ENCODE measurements around the gene CIAO3.

The CIAO3 gene

DNA sequence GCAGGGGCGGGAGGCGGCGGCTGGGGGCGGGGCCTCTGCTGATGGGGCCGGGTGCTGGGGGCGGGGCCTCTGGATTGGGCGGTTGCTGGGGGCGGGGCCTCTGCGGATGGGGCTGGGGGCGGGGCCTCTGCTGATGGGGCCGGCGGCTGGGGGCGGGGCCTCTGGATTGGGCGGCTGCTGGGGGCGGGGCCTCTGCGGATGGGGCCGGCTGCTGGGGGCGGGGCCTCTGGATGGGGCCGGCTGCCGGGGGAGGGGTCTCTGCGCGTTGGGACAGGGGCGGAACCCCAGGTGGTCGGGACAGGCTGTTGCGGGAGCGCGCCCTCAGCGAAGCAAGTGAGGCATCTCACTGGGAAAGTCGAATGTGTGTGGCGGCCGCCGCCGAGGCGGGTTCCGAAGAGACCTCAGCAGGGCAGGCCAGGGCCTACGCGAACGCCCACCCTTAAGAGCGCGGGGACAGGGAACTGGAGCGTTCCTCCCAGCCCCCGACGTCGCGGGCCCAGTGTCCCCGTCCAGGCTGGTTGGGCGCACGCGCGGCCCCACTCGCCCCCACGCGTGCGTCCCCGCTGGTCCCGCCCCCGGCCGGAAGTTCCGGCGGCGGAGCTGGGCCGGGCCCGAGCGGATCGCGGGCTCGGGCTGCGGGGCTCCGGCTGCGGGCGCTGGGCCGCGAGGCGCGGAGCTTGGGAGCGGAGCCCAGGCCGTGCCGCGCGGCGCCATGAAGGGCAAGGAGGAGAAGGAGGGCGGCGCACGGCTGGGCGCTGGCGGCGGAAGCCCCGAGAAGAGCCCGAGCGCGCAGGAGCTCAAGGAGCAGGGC lies 60.8 kb downstream of the CIAO3 start, which contains the start of gene STUB1 (continued):
- TF ChIP-seq, protein P1, sequence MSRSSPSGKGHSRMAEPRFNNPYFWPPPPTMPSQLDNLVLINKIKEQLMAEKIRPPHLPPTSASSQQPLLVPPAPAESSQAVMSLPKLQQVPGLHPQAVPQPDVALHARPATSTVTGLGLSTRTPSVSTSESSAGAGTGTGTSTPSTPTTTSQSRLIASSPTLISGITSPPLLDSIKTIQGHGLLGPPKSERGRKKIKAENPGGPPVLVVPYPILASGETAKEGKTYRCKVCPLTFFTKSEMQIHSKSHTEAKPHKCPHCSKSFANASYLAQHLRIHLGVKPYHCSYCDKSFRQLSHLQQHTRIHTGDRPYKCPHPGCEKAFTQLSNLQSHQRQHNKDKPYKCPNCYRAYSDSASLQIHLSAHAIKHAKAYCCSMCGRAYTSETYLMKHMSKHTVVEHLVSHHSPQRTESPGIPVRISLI (tag by site-specific recombination; IDR thresholded peaks at IDR 0.05), result no peak
- TF ChIP-seq ZNF501 (tag by site-specific recombination; IDR thresholded peaks at IDR 0.05), result 0 out of 2 replicates have a peak, but pooled peaks have one; percentile 11
- peak; percentile 98 for TF ChIP-seq ZBTB7A (tag by site-specific recombination; IDR thresholded peaks at IDR 0.05; ENCODE audit: low read depth)
- peak; percentile 67 for TF ChIP-seq ZNF843 (tag by site-specific recombination; IDR thresholded peaks at IDR 0.05)
- 0 out of 2 replicates have a peak, but pooled peaks have one; percentile 36 for TF ChIP-seq ZBTB48 (tag by site-specific recombination; IDR thresholded peaks at IDR 0.05)
- TF ChIP-seq ZIC2 (tag by site-specific recombination; IDR thresholded peaks at IDR 0.05), result peak; percentile 12; the same call in 1 of the 2 replicates
- peak; percentile 89 for TF ChIP-seq ZNF837 (tag by site-specific recombination; IDR thresholded peaks at IDR 0.05)
- peak; percentile 56; the same call in 1 of the 2 replicates for TF ChIP-seq ZNF660 (tag by site-specific recombination; IDR thresholded peaks at IDR 0.05)
- no peak for TF ChIP-seq ZNF24 (tag by site-specific recombination; IDR thresholded peaks at IDR 0.05)
- peak; percentile 38; the same call in 1 of the 2 replicates for TF ChIP-seq KLF10 (tag by site-specific recombination; IDR thresholded peaks at IDR 0.05)
- TF ChIP-seq ZNF366 (tag by site-specific recombination; conservative IDR thresholded peaks at IDR 0.05), result no peak
- TF ChIP-seq KLF9 (tag by site-specific recombination; IDR thresholded peaks at IDR 0.05; ENCODE audit: low read depth), result peak; percentile 72
- TF ChIP-seq, protein P2, sequence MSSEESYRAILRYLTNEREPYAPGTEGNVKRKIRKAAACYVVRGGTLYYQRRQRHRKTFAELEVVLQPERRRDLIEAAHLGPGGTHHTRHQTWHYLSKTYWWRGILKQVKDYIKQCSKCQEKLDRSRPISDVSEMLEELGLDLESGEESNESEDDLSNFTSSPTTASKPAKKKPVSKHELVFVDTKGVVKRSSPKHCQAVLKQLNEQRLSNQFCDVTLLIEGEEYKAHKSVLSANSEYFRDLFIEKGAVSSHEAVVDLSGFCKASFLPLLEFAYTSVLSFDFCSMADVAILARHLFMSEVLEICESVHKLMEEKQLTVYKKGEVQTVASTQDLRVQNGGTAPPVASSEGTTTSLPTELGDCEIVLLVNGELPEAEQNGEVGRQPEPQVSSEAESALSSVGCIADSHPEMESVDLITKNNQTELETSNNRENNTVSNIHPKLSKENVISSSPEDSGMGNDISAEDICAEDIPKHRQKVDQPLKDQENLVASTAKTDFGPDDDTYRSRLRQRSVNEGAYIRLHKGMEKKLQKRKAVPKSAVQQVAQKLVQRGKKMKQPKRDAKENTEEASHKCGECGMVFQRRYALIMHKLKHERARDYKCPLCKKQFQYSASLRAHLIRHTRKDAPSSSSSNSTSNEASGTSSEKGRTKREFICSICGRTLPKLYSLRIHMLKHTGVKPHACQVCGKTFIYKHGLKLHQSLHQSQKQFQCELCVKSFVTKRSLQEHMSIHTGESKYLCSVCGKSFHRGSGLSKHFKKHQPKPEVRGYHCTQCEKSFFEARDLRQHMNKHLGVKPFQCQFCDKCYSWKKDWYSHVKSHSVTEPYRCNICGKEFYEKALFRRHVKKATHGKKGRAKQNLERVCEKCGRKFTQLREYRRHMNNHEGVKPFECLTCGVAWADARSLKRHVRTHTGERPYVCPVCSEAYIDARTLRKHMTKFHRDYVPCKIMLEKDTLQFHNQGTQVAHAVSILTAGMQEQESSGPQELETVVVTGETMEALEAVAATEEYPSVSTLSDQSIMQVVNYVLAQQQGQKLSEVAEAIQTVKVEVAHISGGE (tag by site-specific recombination; conservative IDR thresholded peaks at IDR 0.05; ENCODE audit: low read depth), result peak; percentile 69
- TF ChIP-seq ZNF777 (tag by site-specific recombination; IDR thresholded peaks at IDR 0.05; ENCODE audit: borderline replicate concordance), result peak; percentile 81; the same call in 1 of the 2 replicates
- peak; percentile 55; the same call in 1 of the 2 replicates for TF ChIP-seq ZNF76 (tag by site-specific recombination; IDR thresholded peaks at IDR 0.05; ENCODE audit: borderline replicate concordance, low read depth)
- peak; percentile 93 for TF ChIP-seq ZNF561 (tag by site-specific recombination; IDR thresholded peaks at IDR 0.05; ENCODE audit: borderline replicate concordance)
- no peak for TF ChIP-seq ZBTB17 (tag by site-specific recombination; IDR thresholded peaks at IDR 0.05)
- TF ChIP-seq, protein P3, sequence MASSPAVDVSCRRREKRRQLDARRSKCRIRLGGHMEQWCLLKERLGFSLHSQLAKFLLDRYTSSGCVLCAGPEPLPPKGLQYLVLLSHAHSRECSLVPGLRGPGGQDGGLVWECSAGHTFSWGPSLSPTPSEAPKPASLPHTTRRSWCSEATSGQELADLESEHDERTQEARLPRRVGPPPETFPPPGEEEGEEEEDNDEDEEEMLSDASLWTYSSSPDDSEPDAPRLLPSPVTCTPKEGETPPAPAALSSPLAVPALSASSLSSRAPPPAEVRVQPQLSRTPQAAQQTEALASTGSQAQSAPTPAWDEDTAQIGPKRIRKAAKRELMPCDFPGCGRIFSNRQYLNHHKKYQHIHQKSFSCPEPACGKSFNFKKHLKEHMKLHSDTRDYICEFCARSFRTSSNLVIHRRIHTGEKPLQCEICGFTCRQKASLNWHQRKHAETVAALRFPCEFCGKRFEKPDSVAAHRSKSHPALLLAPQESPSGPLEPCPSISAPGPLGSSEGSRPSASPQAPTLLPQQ (tag by site-specific recombination; IDR thresholded peaks at IDR 0.05), result peak; percentile 47
- TF ChIP-seq ZFP69B (tag by site-specific recombination; IDR thresholded peaks at IDR 0.05), result peak; percentile 77; the same call in 1 of the 2 replicates
- TF ChIP-seq IKZF3 (tag by site-specific recombination; IDR thresholded peaks at IDR 0.05), result no peak
- TF ChIP-seq ZNF600 (tag by site-specific recombination; IDR thresholded peaks at IDR 0.05), result peak; percentile 45
- TF ChIP-seq ZNF324 (tag by site-specific recombination; IDR thresholded peaks at IDR 0.05), result peak; percentile 71; the same call in 1 of the 2 replicates
- peak; percentile 89 for TF ChIP-seq ZFHX2 (tag by site-specific recombination; conservative IDR thresholded peaks at IDR 0.05)
- TF ChIP-seq ZNF37A (tag by site-specific recombination; IDR thresholded peaks at IDR 0.05), result no peak
- TF ChIP-seq, protein P4, sequence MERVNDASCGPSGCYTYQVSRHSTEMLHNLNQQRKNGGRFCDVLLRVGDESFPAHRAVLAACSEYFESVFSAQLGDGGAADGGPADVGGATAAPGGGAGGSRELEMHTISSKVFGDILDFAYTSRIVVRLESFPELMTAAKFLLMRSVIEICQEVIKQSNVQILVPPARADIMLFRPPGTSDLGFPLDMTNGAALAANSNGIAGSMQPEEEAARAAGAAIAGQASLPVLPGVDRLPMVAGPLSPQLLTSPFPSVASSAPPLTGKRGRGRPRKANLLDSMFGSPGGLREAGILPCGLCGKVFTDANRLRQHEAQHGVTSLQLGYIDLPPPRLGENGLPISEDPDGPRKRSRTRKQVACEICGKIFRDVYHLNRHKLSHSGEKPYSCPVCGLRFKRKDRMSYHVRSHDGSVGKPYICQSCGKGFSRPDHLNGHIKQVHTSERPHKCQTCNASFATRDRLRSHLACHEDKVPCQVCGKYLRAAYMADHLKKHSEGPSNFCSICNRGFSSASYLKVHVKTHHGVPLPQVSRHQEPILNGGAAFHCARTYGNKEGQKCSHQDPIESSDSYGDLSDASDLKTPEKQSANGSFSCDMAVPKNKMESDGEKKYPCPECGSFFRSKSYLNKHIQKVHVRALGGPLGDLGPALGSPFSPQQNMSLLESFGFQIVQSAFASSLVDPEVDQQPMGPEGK (tag by site-specific recombination; IDR thresholded peaks at IDR 0.05), result peak; percentile 99
- TF ChIP-seq ZNF341 (tag by site-specific recombination; IDR thresholded peaks at IDR 0.05; ENCODE audit: low read depth), result peak; percentile 97
- TF ChIP-seq, protein P5, sequence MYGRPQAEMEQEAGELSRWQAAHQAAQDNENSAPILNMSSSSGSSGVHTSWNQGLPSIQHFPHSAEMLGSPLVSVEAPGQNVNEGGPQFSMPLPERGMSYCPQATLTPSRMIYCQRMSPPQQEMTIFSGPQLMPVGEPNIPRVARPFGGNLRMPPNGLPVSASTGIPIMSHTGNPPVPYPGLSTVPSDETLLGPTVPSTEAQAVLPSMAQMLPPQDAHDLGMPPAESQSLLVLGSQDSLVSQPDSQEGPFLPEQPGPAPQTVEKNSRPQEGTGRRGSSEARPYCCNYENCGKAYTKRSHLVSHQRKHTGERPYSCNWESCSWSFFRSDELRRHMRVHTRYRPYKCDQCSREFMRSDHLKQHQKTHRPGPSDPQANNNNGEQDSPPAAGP (tag by site-specific recombination; IDR thresholded peaks at IDR 0.05), result peak; percentile 44; the same call in 1 of the 2 replicates
- TF ChIP-seq KLF1 (tag by site-specific recombination; IDR thresholded peaks at IDR 0.05), result peak; percentile 64
- TF ChIP-seq ZNF48 (tag by site-specific recombination; IDR thresholded peaks at IDR 0.05), result no peak
